ENCODE results near the gene GPR62. TPM values are rescaled to one million over a fixed set of nuclear protein-coding genes. Genes with fewer than 3 reads are reported as not detected.
"Not testable (repeated sequence)": the region's sequence is repeated elsewhere in the genome, so short reads cannot be mapped to it uniquely, and the experiment has no call there.

The GPR62 gene
- total RNA-seq, 1 donor from 2014 or later, result not detected

- no peak overlapping the region for H3K27ac ChIP-seq
- no peak for TF ChIP-seq CTCF (IDR thresholded peaks at IDR 0.05)
- no peaks in the 10 kb centered on the region for H3K4me1 ChIP-seq
- ATAC-seq, result peak in 1 of 2 donors; percentile 22
- no peak overlapping the region for H3K4me3 ChIP-seq
- no peaks in the 10 kb centered on the region for H3K9me3 ChIP-seq
- DNase-seq, result no peak
- H3K36me3 ChIP-seq, result peaks cover 11% of the 10 kb centered on the region
- no peaks in the 10 kb centered on the region for H3K27me3 ChIP-seq (ENCODE audit: low read depth)
- intact Hi-C loops (cut with DNase I), result no loop called here
Observed at GRCh38 chr3:51928438-51928837, 26.7 kb upstream of the GPR62 start.

- peak in 1 of 2 donors; percentile 22 for ATAC-seq
- H3K9me3 ChIP-seq; H3K27me3 ChIP-seq (ENCODE audit: low read depth); DNase-seq; H3K4me3 ChIP-seq; intact Hi-C loops (cut with DNase I); H3K27ac ChIP-seq; H3K4me1 ChIP-seq: not testable (repeated sequence)
- peaks cover 17% of the 10 kb centered on the region for H3K36me3 ChIP-seq
Observed at GRCh38 chr3:51928981-51929380, 26.2 kb upstream of the GPR62 start.

GRCh38 chr3:51929420-51930003 lies 25.7 kb upstream of the GPR62 start:
- Histone ChIP-seq H3K27ac (no peak overlapping the region), H3K9me3 (no peaks in the 10 kb centered on the region), H3K36me3 (peaks cover 22% of the 10 kb centered on the region), H3K4me1 (no peaks in the 10 kb centered on the region), H3K27me3 (ENCODE audit: low read depth) (no peaks in the 10 kb centered on the region), H3K4me3 (no peak overlapping the region)
- ATAC-seq, result peak in 1 of 2 donors; percentile 26
- no peak for TF ChIP-seq CTCF (IDR thresholded peaks at IDR 0.05)
- DNase-seq, result no peak
- intact Hi-C loops (cut with DNase I), result no loop called here

- no peak for ATAC-seq
- intact Hi-C loops (cut with DNase I), result no loop called here
- H3K27me3 ChIP-seq (ENCODE audit: low read depth), result no peaks in the 10 kb centered on the region
- H3K9me3 ChIP-seq, result no peaks in the 10 kb centered on the region
- H3K4me3 ChIP-seq, result no peak overlapping the region
- H3K4me1 ChIP-seq, result no peaks in the 10 kb centered on the region
- DNase-seq, result no peak
- no peak overlapping the region for H3K27ac ChIP-seq
- H3K36me3 ChIP-seq, result peaks cover 31% of the 10 kb centered on the region
- TF ChIP-seq CTCF (IDR thresholded peaks at IDR 0.05), result no peak
Observed at GRCh38 chr3:51930439-51930838, 24.7 kb upstream of the GPR62 start.

GRCh38 chr3:51931756-51932155 lies 23.4 kb upstream of the GPR62 start:
- no peaks in the 10 kb centered on the region for H3K4me1 ChIP-seq
- ATAC-seq (no peak), DNase-seq (no peak)
- peaks cover 44% of the 10 kb centered on the region for H3K36me3 ChIP-seq
- intact Hi-C loops (cut with DNase I), result no loop called here
- no peaks in the 10 kb centered on the region for H3K27me3 ChIP-seq (ENCODE audit: low read depth)
- H3K4me3 ChIP-seq, result no peak overlapping the region
- H3K9me3 ChIP-seq, result no peaks in the 10 kb centered on the region
- no peak overlapping the region for H3K27ac ChIP-seq
- no peak for TF ChIP-seq CTCF (IDR thresholded peaks at IDR 0.05)

- Histone ChIP-seq H3K9me3 (no peaks in the 10 kb centered on the region), H3K4me1 (no peaks in the 10 kb centered on the region), H3K36me3 (peaks cover 54% of the 10 kb centered on the region), H3K4me3 (no peak overlapping the region), H3K27me3 (ENCODE audit: low read depth) (no peaks in the 10 kb centered on the region), H3K27ac (no peak overlapping the region)
- ATAC-seq (no peak), DNase-seq (no peak)
- intact Hi-C loops (cut with DNase I), result no loop called here
- TF ChIP-seq CTCF (IDR thresholded peaks at IDR 0.05), result no peak
Observed at GRCh38 chr3:51932471-51933370, 22.5 kb upstream of the GPR62 start.

Data from lower lobe of right lung (tissue), 2 donors.